Lower lobe of right lung (tissue), 2 donors: ENCODE measurements around the gene HK2. TPM values are rescaled to one million over a fixed set of nuclear protein-coding genes. Genes with fewer than 3 reads are reported as not detected.
"Not testable (repeated sequence)": the region's sequence is repeated elsewhere in the genome, so short reads cannot be mapped to it uniquely, and the experiment has no call there.

ENCODE experiments used
- ATAC-seq, 2 donors: fragments of 200-7000 bp; cut with Tn5 transposase; one replicate each; pipeline ENCODE4 v1.9.1; 2020 to 2022; ENCODE audit warnings: mild to moderate bottlenecking in 2 of 2, moderate library complexity in 2 of 2
- DNase-seq: peaks from one replicate; pipeline ENCODE4 v3.0.0-alpha.2; 2020
- H3K27ac ChIP-seq: fragments of 200-600 bp; one replicate; pipeline ENCODE4 v1.8.0; 2022
- H3K27me3 ChIP-seq: fragments of 200-600 bp; one replicate; pipeline ENCODE4 v1.8.0; 2022; ENCODE audit warnings: low read depth
- H3K36me3 ChIP-seq: fragments of 200-600 bp; one replicate; pipeline ENCODE4 v1.8.0; 2022; ENCODE audit warnings: mild to moderate bottlenecking
- H3K4me1 ChIP-seq: fragments of 200-600 bp; one replicate; pipeline ENCODE4 v1.8.0; 2022
- H3K4me3 ChIP-seq: fragments of 200-600 bp; one replicate; pipeline ENCODE4 v1.8.0; 2022; ENCODE audit warnings: mild to moderate bottlenecking
- H3K9me3 ChIP-seq: fragments of 200-600 bp; one replicate; pipeline ENCODE4 v1.8.0; 2022
- CTCF ChIP-seq: fragments of 200-600 bp; IDR thresholded peaks from one replicate; pipeline ENCODE4 v1.8.0; 2022; ENCODE audit warnings: antibody characterized with exemption, mild to moderate bottlenecking
- intact Hi-C: fragments of 100-400 bp; cut with DNase I; formaldehyde crosslinking; loops from one replicate; pipeline ENCODE4 v1.11.0; 2022
- total RNA-seq: library from RNA; stranded (reverse); fragmentation: NEBNext Ultra II Directional; extraction: Animal tissue kit (Norgen Biotek cat#: 25700); gene quantifications from one replicate; pipeline ENCODE4 v1.2.1, GENCODE V29; 2021
- donor health status: DM: no; HTN: yes; CAD: no; lungs with severe emphysema.

Gene HK2
- total RNA-seq, 1 donor from 2014 or later = 86.7 TPM

GRCh38 chr2:74831693-74832530, 2.0 kb upstream of the HK2 start:
- no peak for ATAC-seq
- Histone ChIP-seq H3K27me3 (no peaks in the 10 kb centered on the region), H3K9me3 (no peaks in the 10 kb centered on the region), H3K27ac (no peak overlapping the region), H3K4me3 (no peak overlapping the region), H3K36me3 (no peaks in the 10 kb centered on the region), H3K4me1 (peaks cover 28% of the 10 kb centered on the region)
- no peak for TF ChIP-seq CTCF
- DNase-seq = no peak
- intact Hi-C loops = no loop called here

- H3K9me3 ChIP-seq, intact Hi-C loops, H3K27me3 ChIP-seq, H3K36me3 ChIP-seq: not testable (repeated sequence)
- DNase-seq (peak; percentile 69), ATAC-seq (peak; percentile 1 to 29)
- Histone ChIP-seq H3K27ac (peak overlapping the region; percentile 87), H3K4me1 (peaks cover 34% of the 10 kb centered on the region), H3K4me3 (peak overlapping the region; percentile 83)
Observed at GRCh38 chr2:74834234-74834791, 386 bp downstream of the HK2 start.

GRCh38 chr2:74834792-74835755, 1.1 kb downstream of the HK2 start:
- peak; percentile 78 for DNase-seq
- intact Hi-C loops = no loop called here
- peak; percentile 61 to 67 for ATAC-seq
- H3K36me3 ChIP-seq = no peaks in the 10 kb centered on the region
- H3K27ac ChIP-seq = peak overlapping the region; percentile 87
- no peaks in the 10 kb centered on the region for H3K9me3 ChIP-seq
- H3K27me3 ChIP-seq = no peaks in the 10 kb centered on the region
- H3K4me1 ChIP-seq = peaks cover 34% of the 10 kb centered on the region
- TF ChIP-seq CTCF = no peak
- H3K4me3 ChIP-seq = peak overlapping the region; percentile 83

- peak overlapping the region; percentile 87 for H3K27ac ChIP-seq
- H3K36me3 ChIP-seq = no peaks in the 10 kb centered on the region
- DNase-seq = no peak
- ATAC-seq = peak in 1 of 2 donors; percentile 27
- H3K4me1 ChIP-seq = peaks cover 37% of the 10 kb centered on the region
- no peaks in the 10 kb centered on the region for H3K9me3 ChIP-seq
- H3K27me3 ChIP-seq = no peaks in the 10 kb centered on the region
- intact Hi-C loops = no loop called here
- peak overlapping the region; percentile 83 for H3K4me3 ChIP-seq
- peak; percentile 73 for TF ChIP-seq CTCF
Observed at GRCh38 chr2:74835831-74836674, 2.1 kb downstream of the HK2 start.

- TF ChIP-seq CTCF = no peak
- Histone ChIP-seq H3K36me3 (no peaks in the 10 kb centered on the region), H3K27me3 (no peaks in the 10 kb centered on the region), H3K27ac (no peak overlapping the region), H3K9me3 (no peaks in the 10 kb centered on the region), H3K4me3 (peak overlapping the region; percentile 83), H3K4me1 (peaks cover 45% of the 10 kb centered on the region)
- intact Hi-C loops = no loop called here
- DNase-seq (no peak), ATAC-seq (no peak)
Observed at GRCh38 chr2:74836675-74837401, 2.9 kb downstream of the HK2 start.
